K562 (cell line): ENCODE results near the gene PTGER4. TPM values are rescaled to one million over a fixed set of nuclear protein-coding genes. Genes with fewer than 3 reads are reported as not detected.

Source experiments
- ATAC-seq: fragments of 200-7000 bp; cut with Tn5 transposase; 3 replicates; pipeline ENCODE4 v1.9.1; 2020; ENCODE audit warnings: moderate library complexity
- BruUV-seq: library from RNA; stranded (reverse); fragments of 400-500 nt; replicated peaks from 2 replicates; lab custom pipeline; 2021; lab: Mats Ljungman, UMichigan
- CTCF ChIA-PET: fragments of 300-600 bp; formaldehyde crosslinking; extraction: SDS; loops from one replicate; lab custom pipeline; 2021; ENCODE audit warnings: low intra/inter-chr PET ratio; lab: Yijun Ruan, JAX
- POLR2A ChIA-PET: fragments of 300-600, 350-650 bp; sonication (Branson Sonifier 250); formaldehyde crosslinking; extraction: SDS; loops from one replicate; lab custom pipeline; 2021; ENCODE audit warnings: antibody characterized with exemption, inconsistent platforms; lab: Yijun Ruan, JAX
- DNase-seq, 4 experiments: peaks; one replicate each; pipeline versions ENCODE4 v3.0.0 to v3.0.0-alpha.2; 2011 to 2018; ENCODE audit warnings: low spot score in 3 of 4, mixed read lengths in 3 of 4; ENCODE audit errors: extremely low read depth in 1 of 4
- FAIRE-seq: peaks from 2 replicates; lab custom pipeline; 2011; peaks lifted over from hg19 to GRCh38; lab: Jason Lieb, UNC
- H2AFZ ChIP-seq: 2 replicates; pipeline ENCODE4 v1.6.0; 2011; ENCODE audit warnings: low read depth, low read length, control low read depth, inconsistent platforms
- H3K27ac ChIP-seq: fragments of 200-600 bp; 3 replicates; pipeline ENCODE4 v1.8.0; 2011; ENCODE audit warnings: low read depth, mild to moderate bottlenecking, control low read depth, inconsistent platforms, low read length, moderate library complexity, mixed read lengths; ENCODE audit errors: extremely low read depth
- H3K27me3 ChIP-seq, 2 experiments: fragments of 300-600 bp in 1 of 2; 2 replicates in 1 of 2; 3 replicates in 1 of 2; pipeline versions ENCODE4 v1.6.0 to v1.8.0; 2011; ENCODE audit warnings: inconsistent platforms in 2 of 2, low read length in 2 of 2, mild to moderate bottlenecking in 1 of 2, mixed read lengths in 1 of 2, moderate library complexity in 1 of 2; ENCODE audit not compliant: control insufficient read depth in 2 of 2, insufficient read depth in 2 of 2
- H3K36me3 ChIP-seq: fragments of 300-600 bp; 3 replicates; pipeline ENCODE4 v1.8.0; 2011; ENCODE audit warnings: mild to moderate bottlenecking, low read length, inconsistent platforms; ENCODE audit not compliant: control insufficient read depth, insufficient read depth
- H3K4me1 ChIP-seq, 2 experiments: fragments of 200-600 bp in 1 of 2; replicated peaks in 1 of 2; 2 replicates in 1 of 2; 3 replicates in 1 of 2; pipeline versions ENCODE4 v1.5.1 to v1.8.0; 2011; ENCODE audit warnings: inconsistent platforms in 2 of 2, low read length in 2 of 2, mild to moderate bottlenecking in 1 of 2, mixed read lengths in 1 of 2, moderate library complexity in 1 of 2; ENCODE audit not compliant: control insufficient read depth in 2 of 2, insufficient read depth in 2 of 2
- H3K4me2 ChIP-seq: 2 replicates; pipeline ENCODE4 v1.6.1; 2011; ENCODE audit warnings: low read length, control low read depth, inconsistent platforms, mixed read lengths; ENCODE audit not compliant: insufficient read depth
- H3K4me3 ChIP-seq: fragments of 200-600 bp; sonication (generic), shearing (Covaris generic); 2 replicates; pipeline ENCODE4 v1.5.1; 2016; ENCODE audit warnings: control low read depth, inconsistent platforms
- H3K79me2 ChIP-seq: fragments of 200-600 bp; 3 replicates; pipeline ENCODE4 v1.8.0; 2011; ENCODE audit warnings: low read length, inconsistent platforms; ENCODE audit not compliant: control insufficient read depth, insufficient read depth
- H3K9ac ChIP-seq, 2 experiments: 2 replicates each; pipeline versions ENCODE4 v1.6.0 to v1.6.1; 2011; ENCODE audit warnings: low read depth in 2 of 2, low read length in 2 of 2, control low read depth in 1 of 2, inconsistent platforms in 1 of 2, mild to moderate bottlenecking in 1 of 2, mixed read lengths in 1 of 2; ENCODE audit not compliant: insufficient read depth in 1 of 2
- H3K9me1 ChIP-seq: one replicate; pipeline ENCODE4 v1.6.0; 2011; ENCODE audit warnings: inconsistent platforms, mild to moderate bottlenecking, low read length, moderate library complexity; ENCODE audit not compliant: control insufficient read depth, insufficient read depth
- H3K9me3 ChIP-seq: replicated peaks from 2 replicates; pipeline ENCODE4 v1.5.1; 2011; ENCODE audit warnings: low read depth, low read length, inconsistent platforms; ENCODE audit not compliant: control insufficient read depth, insufficient read depth
- H4K20me1 ChIP-seq: replicated peaks from 2 replicates; pipeline ENCODE4 v1.6.1; 2011; ENCODE audit warnings: low read length, inconsistent platforms, mixed read lengths; ENCODE audit not compliant: control insufficient read depth, insufficient read depth
- FOXA1 ChIP-seq: fragments of 450-650 bp; IDR thresholded peaks from 2 replicates; pipeline ENCODE4 v1.6.1; 2016; ENCODE audit warnings: mild to moderate bottlenecking, borderline replicate concordance
- WGBS: fragments of 100-300 bp; shearing (Covaris generic); methylation state at CpG from one replicate; pipeline ENCODE4 v1.1.6; 2016; ENCODE audit warnings: low coverage, mixed read lengths; ENCODE audit not compliant: insufficient coverage; ENCODE audit errors: missing lambda C conversion rate; 5-methylcytosine and 5-hydroxymethylcytosine counted together
- in situ Hi-C: fragments of 300-500 bp; cut with MboI; formaldehyde crosslinking; loops from 4 replicates; pipeline ENCODE4 v1.15.0; 2018; ENCODE audit warnings: inconsistent platforms, mixed read lengths
- intact Hi-C: fragments of 100-400 bp; cut with micrococcal nuclease; formaldehyde crosslinking; loops from 2 replicates; pipeline ENCODE4 v1.14.2; 2022
- polyA plus RNA-seq, 8 experiments: library from polyadenylated mRNA; depleted of rRNA in 4 of 8; stranded (reverse) in 5 of 8; unstranded in 3 of 8; fragments of >200 nt; fragmentation: Nextera tagmentation in 2 of 8; fragmentation: Illumina TruSeq in 1 of 8; extraction: Ambion mirVana in 2 of 8; extraction: Trizol in 1 of 8; gene quantifications; 2 replicates each; pipeline versions ENCODE4 v1.2.1 to v1.2.3, GENCODE V29; 2011 to 2014; ENCODE audit warnings: inconsistent platforms in 1 of 8, missing spikeins in 1 of 8
- total RNA-seq, 7 experiments: library from RNA; depleted of rRNA in 6 of 7; stranded (reverse); fragments of >200 nt in 6 of 7; fragmentation: Illumina TruSeq in 2 of 7; extraction: Trizol in 2 of 7; gene quantifications; 2 replicates each; pipeline versions ENCODE4 v1.2.1 to v1.2.3, GENCODE V29; 2011 to 2021; ENCODE audit warnings: low replicate concordance in 1 of 7
- TF ChIP-seq, protein P1 (sequence below), 2 experiments: fragments of 450-650 bp in 1 of 2; sonication (generic) in 1 of 2; formaldehyde crosslinking in 1 of 2; IDR thresholded peaks; 2 replicates each; pipeline versions ENCODE4 v1.7.1 to v1.9.0; 2016 to 2022; ENCODE audit warnings: inconsistent platforms in 1 of 2, mild to moderate bottlenecking in 1 of 2, missing genetic modification reagents in 1 of 2

Gene PTGER4
- total and polyA plus RNA-seq, 9 of the 15 experiments (the other 6 are each of a cell fraction or from before 2014, with no cell fraction given): 0.31 TPM; not detected in 8

DNA sequence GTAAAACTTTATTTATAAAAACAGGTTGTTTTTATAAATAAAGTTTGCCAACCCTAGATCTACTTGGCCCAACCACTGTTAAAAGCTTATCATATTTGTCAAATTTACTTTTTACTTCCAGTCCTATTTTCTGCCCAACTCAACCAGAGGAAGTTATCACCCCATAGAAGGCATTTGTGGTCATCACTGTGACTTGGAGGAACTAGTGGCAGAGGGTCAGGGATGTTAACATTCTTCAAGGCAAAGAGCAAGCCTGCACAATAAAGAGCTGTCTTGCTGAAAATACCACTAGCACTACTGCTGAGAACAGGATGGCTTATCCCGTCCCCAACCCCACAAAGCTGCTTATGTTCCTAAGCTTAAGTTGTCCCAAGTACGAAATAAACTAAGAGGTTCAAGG lies 53.7 kb downstream of the PTGER4 start:
- no peak overlapping the region for H3K4me3 ChIP-seq
- no peaks in the 10 kb centered on the region for H3K27me3 ChIP-seq
- no peak for DNase-seq
- H3K36me3 ChIP-seq: no peaks in the 10 kb centered on the region
- no peaks in the 10 kb centered on the region for H3K79me2 ChIP-seq
- H3K9ac ChIP-seq: no peak overlapping the region
- H3K27ac ChIP-seq: no peak overlapping the region
- peaks cover 3% of the 10 kb centered on the region; the same call in 1 of the 2 replicates for H4K20me1 ChIP-seq
- CTCF ChIA-PET: no interaction called here
- in situ Hi-C loops: no loop called here
- peaks cover 0 to 7% of the 10 kb centered on the region in 2 experiments; a peak in 2 of 5 replicates for H3K4me1 ChIP-seq
- H2AFZ ChIP-seq: no peak overlapping the region
- FAIRE-seq: no peak
- H3K4me2 ChIP-seq: no peak overlapping the region
- intact Hi-C loops: loop anchor here (5.0 kb wide), 1 partner anchor 1151 kb away; no protein-coding TSS in a partner anchor
- BruUV-seq: no TSS peak
- no peaks in the 10 kb centered on the region for H3K9me3 ChIP-seq
- TF ChIP-seq, protein P1, sequence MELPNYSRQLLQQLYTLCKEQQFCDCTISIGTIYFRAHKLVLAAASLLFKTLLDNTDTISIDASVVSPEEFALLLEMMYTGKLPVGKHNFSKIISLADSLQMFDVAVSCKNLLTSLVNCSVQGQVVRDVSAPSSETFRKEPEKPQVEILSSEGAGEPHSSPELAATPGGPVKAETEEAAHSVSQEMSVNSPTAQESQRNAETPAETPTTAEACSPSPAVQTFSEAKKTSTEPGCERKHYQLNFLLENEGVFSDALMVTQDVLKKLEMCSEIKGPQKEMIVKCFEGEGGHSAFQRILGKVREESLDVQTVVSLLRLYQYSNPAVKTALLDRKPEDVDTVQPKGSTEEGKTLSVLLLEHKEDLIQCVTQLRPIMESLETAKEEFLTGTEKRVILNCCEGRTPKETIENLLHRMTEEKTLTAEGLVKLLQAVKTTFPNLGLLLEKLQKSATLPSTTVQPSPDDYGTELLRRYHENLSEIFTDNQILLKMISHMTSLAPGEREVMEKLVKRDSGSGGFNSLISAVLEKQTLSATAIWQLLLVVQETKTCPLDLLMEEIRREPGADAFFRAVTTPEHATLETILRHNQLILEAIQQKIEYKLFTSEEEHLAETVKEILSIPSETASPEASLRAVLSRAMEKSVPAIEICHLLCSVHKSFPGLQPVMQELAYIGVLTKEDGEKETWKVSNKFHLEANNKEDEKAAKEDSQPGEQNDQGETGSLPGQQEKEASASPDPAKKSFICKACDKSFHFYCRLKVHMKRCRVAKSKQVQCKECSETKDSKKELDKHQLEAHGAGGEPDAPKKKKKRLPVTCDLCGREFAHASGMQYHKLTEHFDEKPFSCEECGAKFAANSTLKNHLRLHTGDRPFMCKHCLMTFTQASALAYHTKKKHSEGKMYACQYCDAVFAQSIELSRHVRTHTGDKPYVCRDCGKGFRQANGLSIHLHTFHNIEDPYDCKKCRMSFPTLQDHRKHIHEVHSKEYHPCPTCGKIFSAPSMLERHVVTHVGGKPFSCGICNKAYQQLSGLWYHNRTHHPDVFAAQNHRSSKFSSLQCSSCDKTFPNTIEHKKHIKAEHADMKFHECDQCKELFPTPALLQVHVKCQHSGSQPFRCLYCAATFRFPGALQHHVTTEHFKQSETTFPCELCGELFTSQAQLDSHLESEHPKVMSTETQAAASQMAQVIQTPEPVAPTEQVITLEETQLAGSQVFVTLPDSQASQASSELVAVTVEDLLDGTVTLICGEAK (IDR thresholded peaks at IDR 0.05): peak; percentile 73
- TF ChIP-seq, protein P1 (CRISPR knock-in tag; IDR thresholded peaks at IDR 0.05): no peak
- no peak for TF ChIP-seq FOXA1
- TF ChIP-seq, all 486 proteins: peak for 1
- WGBS: 69% methylated on average over 2 of the region's 2 CpGs
- POLR2A ChIA-PET: no interaction called here
- H3K9me1 ChIP-seq: no peaks in the 10 kb centered on the region
- no peak for ATAC-seq
